GM13977 (cell line): Measurements from ENCODE around the gene EPN3.

Experiments
- DNase-seq: peaks from one replicate; pipeline ENCODE4 v3.0.0; 2012; ENCODE audit warnings: low spot score
- in situ Hi-C: fragments of 300-500 bp; cut with MboI; formaldehyde crosslinking; loops from one replicate; pipeline ENCODE4 v1.12.0; 2022; ENCODE audit warnings: low sequenced_read_pairs, low pct_unique_long_range_greater_than_20kb, mixed read lengths, inconsistent platforms; ENCODE audit not compliant: unreplicated experiment
- TF ChIP-seq, protein P1 (sequence below): IDR thresholded peaks from 2 replicates; pipeline ENCODE4 v1.5.1; 2012; ENCODE audit warnings: mild to moderate bottlenecking, control low read depth; ENCODE audit not compliant: insufficient read depth; ENCODE audit errors: extremely low read depth, missing control alignments

Gene EPN3

DNA sequence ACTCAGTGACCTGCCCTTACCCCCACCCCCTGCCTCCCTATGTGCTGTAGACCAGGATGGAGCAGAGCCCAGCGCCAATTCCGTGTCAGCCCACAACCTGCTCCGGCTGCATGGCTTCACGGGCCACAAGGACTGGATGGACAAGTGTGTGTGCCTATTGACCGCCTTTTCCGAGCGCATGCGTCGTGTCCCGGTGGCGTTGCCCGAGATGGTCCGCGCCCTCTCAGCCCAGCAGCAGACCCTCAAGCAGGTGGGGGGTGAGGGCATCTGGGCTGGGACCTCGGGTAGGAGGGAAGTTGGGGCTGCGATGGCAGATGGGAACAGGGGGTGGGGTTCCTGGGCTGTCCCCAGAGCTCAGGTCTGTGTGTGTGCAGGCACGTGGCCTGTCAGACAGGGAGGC is 21.7 kb downstream of the EPN3 start:
- TF ChIP-seq, protein P1, sequence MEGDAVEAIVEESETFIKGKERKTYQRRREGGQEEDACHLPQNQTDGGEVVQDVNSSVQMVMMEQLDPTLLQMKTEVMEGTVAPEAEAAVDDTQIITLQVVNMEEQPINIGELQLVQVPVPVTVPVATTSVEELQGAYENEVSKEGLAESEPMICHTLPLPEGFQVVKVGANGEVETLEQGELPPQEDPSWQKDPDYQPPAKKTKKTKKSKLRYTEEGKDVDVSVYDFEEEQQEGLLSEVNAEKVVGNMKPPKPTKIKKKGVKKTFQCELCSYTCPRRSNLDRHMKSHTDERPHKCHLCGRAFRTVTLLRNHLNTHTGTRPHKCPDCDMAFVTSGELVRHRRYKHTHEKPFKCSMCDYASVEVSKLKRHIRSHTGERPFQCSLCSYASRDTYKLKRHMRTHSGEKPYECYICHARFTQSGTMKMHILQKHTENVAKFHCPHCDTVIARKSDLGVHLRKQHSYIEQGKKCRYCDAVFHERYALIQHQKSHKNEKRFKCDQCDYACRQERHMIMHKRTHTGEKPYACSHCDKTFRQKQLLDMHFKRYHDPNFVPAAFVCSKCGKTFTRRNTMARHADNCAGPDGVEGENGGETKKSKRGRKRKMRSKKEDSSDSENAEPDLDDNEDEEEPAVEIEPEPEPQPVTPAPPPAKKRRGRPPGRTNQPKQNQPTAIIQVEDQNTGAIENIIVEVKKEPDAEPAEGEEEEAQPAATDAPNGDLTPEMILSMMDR: no peak
- DNase-seq: no peak
- in situ Hi-C loops: no loop called here

DNA sequence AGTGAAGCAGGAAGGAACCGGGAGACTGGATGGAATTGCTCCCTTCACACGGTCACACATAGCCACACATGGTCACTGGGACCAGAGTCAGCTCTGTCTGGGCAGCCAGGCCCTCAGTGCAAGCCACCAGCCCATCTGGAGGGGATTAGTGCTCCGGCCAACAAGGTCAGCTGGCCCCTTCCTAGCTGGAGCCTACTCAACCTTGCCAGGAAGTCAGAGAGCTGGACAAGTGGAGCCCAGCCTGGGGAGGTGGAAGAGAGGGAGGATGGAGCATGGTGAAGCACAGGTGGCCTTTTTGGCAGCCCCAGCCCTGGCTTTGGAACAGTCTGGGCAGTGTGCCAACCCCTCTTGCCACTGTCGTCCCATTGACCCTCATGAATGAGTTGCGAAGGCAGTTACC is 24.3 kb downstream of the EPN3 start:
- TF ChIP-seq, protein P1: no peak
- no peak for DNase-seq
- in situ Hi-C loops: no loop called here

DNA sequence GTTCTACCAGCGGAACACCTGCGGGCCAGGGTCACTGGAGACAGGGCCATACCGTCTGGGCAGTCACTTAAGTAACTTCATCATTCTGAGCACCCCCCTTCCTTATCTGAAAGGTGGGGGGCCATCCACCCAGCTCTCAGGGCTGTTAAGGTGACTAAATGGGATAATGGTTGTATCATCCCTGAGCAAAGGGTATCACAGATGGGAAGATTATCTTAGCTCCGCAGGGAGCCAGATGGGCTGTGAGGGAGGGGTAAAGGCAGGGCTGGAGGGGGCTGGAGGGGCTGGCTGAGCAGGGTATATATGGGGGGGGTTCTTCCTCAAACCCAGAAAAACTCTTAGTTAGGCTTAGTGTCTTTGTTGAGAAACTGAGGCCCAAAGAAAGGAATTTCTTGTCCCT is 25.1 kb downstream of the EPN3 start:
- TF ChIP-seq, protein P1: no peak
- in situ Hi-C loops: no loop called here
- DNase-seq: no peak

DNA sequence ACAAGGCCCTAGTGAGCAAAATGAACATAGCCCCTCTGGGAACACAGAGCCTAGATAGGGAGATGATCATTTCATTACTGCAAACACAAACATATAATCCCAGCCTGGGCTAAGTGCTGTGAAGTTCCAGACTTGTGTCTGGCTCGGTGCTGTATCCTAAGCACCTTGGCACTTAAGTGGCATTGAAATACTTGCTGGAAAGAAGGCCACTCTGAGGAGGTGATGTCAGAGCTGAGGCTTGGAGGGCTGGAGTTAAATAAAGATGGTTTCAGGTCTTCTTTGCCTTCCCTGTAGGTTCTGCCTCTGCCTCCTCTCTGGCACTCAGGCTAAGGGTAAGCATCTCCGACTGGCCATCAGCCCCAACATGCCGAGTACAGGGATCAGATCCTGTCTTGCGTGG is 25.6 kb downstream of the EPN3 start:
- in situ Hi-C loops: no loop called here
- no peak for DNase-seq
- TF ChIP-seq, protein P1: no peak

GRCh38 chr17:50558581-50558940 is 26.0 kb downstream of the EPN3 start:
- in situ Hi-C loops: no loop called here
- DNase-seq: no peak
- TF ChIP-seq, protein P1: no peak

GRCh38 chr17:50558941-50559614 is 26.5 kb downstream of the EPN3 start:
- in situ Hi-C loops: no loop called here

More at GRCh38 chr17:50558941-50559614, 26.5 kb downstream of the EPN3 start:
- TF ChIP-seq, protein P1: no peak
- DNase-seq: no peak
